GM12872 (cell line): ENCODE data around the gene TMEM63C.
A peak's percentile ranks its signal among the peaks of the same experiment; 100 is the strongest.

ENCODE experiments used
- TF ChIP-seq, protein P1 (sequence below): IDR thresholded peaks from 3 replicates; pipeline ENCODE4 v1.5.1; 2011; ENCODE audit warnings: low read depth, mild to moderate bottlenecking, low read length, moderate library complexity; ENCODE audit not compliant: insufficient read depth

The TMEM63C gene

GRCh38 chr14:77276959-77277358, 95.4 kb downstream of the TMEM63C start:
- TF ChIP-seq, protein P1, sequence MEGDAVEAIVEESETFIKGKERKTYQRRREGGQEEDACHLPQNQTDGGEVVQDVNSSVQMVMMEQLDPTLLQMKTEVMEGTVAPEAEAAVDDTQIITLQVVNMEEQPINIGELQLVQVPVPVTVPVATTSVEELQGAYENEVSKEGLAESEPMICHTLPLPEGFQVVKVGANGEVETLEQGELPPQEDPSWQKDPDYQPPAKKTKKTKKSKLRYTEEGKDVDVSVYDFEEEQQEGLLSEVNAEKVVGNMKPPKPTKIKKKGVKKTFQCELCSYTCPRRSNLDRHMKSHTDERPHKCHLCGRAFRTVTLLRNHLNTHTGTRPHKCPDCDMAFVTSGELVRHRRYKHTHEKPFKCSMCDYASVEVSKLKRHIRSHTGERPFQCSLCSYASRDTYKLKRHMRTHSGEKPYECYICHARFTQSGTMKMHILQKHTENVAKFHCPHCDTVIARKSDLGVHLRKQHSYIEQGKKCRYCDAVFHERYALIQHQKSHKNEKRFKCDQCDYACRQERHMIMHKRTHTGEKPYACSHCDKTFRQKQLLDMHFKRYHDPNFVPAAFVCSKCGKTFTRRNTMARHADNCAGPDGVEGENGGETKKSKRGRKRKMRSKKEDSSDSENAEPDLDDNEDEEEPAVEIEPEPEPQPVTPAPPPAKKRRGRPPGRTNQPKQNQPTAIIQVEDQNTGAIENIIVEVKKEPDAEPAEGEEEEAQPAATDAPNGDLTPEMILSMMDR = no peak

GRCh38 chr14:77278461-77279230, 97.0 kb downstream of the TMEM63C start:
- TF ChIP-seq, protein P1 = 0 out of 3 replicates have a peak, but pooled peaks have one; percentile 19

- TF ChIP-seq, protein P1 = no peak
Measured at GRCh38 chr14:77279719-77280118, 98.1 kb downstream of the TMEM63C start.

- TF ChIP-seq, protein P1 = no peak
Measured at GRCh38 chr14:77281852-77282410, 100.3 kb downstream of the TMEM63C start.

GRCh38 chr14:77284066-77284465, 102.5 kb downstream of the TMEM63C start:
- TF ChIP-seq, protein P1 = no peak

GRCh38 chr14:77284466-77284865, 102.9 kb downstream of the TMEM63C start:
- TF ChIP-seq, protein P1 = no peak

DNA sequence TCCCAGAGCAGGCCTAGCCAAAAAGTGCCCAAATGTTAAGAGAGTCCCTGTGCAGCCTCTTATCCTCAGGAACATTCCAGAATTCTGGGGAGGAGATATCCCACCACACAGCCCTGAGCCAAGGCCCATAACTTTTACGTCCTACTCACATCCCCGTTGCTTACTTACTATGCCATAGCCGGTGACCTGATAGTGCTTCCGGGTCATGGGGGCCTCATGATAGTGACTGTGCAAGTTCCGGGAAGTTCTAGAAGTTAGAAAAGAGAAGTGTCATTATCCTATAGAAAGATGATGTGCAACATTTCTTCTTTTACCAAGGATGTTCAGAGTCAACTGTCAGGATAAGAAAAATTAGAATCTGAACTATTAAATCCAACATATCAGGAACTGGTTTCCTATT, 105.0 kb downstream of the TMEM63C start:
- TF ChIP-seq, protein P1 = no peak
